NCI-H524 (cell line): ENCODE data around the gene WWC2.
"Not testable (repeated sequence)": the region's sequence is repeated elsewhere in the genome, so short reads cannot be mapped to it uniquely, and the experiment has no call there.

Source experiments
- DNase-seq, 2 experiments: peaks; one replicate each; lab custom pipeline; 2025; lab: John Stamatoyannopoulos, UW

WWC2 gene

DNA sequence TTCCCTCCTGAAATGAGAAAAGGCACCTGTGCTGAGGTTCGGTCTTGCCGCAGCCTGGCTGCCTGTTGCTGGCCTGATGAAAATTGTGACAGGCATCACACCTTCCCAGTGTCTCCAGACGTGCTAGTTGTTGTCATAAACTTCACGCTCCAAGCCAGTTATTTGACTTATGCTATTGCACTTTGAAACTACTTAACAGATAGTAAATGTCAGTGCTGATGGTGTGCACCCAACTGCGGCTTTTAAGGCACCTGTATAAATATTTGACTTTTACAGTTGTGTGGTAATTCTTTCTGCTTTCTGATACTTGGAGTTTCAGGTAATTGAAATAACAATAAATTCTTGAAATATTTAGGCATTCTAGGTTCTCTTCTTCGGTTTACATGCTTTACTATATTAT is 1.8 kb downstream of the WWC2 start:
- no peak for DNase-seq

DNA sequence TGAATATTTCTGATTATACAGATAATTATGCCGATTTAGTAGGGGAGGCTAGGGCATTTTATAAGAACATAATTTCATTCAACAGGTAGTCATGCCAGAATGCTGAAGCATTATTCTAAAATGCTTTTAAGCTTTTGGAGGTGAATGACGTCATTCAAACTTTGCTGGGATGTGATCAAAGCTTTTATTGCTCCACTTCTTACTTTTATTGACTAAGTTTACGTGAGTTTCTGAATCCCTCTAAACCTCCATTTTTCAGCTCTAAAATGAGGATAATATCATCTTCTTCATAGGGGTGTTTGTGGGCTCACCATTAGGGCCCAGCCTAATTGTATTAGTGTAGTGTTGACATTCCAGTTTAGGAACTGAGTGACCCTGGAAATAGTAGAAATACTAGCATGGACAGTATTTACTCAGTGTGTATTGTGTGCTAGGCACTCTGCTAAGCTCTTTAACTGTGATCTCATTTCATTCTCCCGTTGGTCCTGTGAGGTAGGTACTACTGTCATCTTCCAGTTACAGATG is 3.0 kb downstream of the WWC2 start:
- no peak for DNase-seq

DNA sequence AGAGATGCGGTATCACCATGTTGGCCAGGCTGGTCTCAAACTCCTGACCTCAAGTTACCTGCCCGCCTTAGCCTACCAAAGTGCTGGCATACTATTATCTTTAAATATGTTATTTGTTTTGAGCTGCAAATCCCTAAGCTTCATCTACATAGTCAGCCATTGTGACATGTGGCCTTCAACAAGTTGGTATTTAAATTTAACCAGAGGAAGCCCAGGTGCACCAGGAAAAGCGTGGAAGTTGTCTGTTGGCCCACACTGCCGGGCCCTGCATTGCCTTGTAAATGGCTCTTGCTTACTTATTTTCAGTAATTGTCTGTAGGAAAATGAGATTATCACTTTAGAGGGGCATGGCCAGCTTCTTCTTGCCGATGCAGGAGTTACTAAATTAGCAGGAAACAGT is 6.0 kb downstream of the WWC2 start:
- DNase-seq: no peak

DNA sequence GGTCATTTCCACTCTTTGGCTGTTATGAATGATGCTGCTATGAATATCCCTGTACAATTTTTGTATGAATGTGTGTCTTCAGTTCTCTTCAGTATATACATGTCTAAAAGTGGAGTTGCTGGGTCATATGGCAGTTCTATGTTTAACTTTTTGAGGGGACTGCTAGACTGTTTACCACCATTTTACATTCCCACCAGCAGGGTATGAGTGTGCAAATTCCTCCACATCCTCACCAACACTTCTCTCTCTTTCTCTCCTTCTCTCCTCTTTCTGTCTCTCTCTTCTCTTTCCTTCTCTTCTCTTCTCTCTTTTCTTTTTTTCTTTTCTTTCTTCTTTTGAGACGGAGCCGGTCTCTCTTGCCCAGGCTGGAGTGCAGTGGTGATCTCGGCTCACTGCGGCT is 7.8 kb downstream of the WWC2 start:
- no peak for DNase-seq

DNA sequence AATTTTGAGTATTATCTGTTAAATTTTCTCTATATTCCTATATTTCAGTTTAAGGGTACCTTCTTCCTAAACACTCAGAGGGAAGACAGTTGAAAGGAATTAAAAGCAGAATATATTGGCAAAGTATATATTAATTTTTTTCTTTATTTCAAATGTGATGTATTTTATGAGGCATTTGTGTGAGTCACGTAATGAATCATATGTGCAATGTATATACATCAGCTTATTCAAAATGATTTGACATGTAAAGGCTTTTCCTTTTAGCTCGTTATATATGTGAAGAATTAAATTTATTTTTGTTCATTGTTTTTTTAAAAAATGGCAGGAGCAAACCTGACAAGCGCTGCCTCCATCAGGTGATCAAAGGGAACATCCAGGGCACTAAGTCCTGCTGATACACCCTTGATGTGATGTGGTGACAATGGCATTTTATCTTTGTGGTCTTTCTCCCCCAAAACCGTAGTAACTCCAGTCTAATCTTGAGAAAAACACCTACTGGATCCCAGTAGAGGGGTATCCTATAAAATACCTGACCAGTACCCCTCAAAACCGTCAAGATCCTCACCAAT is 8.9 kb downstream of the WWC2 start:
- DNase-seq: no peak

DNA sequence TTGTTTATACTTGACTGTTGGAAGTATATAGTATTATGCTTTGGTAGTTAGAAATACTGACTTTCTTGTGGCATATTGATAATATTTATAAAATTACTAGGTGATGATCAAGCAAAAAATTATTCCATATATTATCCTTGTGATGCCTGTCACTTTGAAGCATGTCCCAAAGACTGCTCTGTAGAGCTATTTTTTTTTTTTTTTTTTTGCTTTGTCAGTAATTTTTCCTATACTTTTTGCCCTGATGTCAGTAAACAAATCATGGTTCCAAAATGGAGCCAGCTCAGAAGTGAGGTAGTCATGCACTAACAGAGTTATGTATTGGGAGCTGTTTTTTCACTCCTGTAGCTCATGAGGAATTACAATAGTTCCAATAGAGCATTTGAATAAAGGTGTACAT is 11.2 kb downstream of the WWC2 start:
- no peak for DNase-seq

DNA sequence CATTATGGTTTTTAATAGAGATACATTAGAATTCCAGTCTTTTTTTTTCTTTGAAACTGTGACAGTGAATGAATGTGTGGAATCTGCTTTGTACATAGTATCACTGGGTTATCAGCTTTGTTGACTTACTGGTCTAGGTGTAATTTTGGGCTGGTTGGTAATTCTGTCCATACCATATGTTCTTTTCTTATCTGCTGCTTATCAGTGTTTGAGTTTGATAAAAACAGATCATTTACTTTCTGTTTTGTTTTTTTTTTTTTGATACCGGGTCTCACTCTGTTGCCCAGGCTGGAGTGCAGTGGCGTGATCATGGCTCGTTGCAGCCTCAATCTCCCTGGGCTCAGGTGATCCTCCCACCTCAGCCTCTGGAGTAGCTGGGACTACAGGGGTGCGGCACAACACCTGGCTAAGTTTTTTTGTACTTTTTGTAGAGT is 12.4 kb downstream of the WWC2 start:
- DNase-seq: no peak

DNA sequence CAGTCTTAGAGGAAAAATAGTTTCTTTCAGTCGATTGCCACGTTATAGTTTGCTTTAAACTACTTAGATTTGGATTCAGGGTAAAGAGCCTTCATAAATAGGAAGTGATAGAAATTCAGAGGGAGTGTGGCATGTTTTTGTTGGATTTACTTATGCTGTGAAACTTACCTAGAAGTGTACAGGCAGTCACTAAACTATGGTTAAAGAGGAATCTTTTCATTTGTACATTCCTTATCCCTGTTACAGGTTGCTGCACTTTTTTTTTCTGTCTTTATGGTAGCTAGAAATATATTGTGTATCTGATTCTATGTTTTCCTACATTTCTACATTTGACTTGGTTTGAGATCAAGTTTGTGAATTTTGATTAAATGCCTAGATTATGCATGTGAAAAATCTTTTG is 19.1 kb downstream of the WWC2 start:
- no peak for DNase-seq

DNA sequence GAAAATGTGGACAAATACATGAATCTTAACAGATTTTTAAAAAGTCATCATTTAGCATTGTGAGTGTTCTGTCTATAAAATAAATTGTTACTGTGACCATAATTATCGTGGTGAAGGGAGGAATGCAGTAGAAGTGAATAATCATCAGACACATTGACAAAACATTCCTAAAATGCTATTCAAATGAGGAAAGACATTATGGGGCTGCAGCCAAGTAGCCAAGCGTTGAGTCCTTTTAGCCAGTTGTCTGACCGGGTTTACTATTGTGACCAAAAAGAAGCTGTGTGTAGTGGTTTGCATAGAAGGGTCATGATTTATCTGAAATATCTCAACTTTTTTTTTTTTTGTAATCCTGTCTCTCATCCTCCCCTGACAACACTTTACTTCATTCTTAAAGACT is 19.5 kb downstream of the WWC2 start:
- DNase-seq: no peak

DNA sequence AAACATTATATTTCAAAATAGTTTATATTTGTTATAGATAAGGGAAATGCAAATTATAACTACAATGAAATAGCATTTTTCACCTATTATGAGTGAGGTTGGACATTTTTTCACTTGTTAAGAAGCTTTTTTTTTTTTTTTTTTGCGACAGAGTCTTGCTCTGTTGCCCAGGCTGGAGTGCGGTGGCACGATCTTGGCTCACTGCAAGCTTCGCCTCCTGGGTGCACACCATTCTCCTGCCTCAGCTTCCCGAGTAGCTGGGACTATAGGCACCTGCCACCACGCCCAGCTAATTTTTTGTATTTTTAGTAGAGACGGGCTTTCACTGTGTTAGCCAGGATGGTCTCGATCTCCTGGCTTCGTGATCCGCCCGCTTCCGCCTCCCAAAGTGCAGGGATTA is 22.6 kb downstream of the WWC2 start:
- not testable (repeated sequence) for DNase-seq

DNA sequence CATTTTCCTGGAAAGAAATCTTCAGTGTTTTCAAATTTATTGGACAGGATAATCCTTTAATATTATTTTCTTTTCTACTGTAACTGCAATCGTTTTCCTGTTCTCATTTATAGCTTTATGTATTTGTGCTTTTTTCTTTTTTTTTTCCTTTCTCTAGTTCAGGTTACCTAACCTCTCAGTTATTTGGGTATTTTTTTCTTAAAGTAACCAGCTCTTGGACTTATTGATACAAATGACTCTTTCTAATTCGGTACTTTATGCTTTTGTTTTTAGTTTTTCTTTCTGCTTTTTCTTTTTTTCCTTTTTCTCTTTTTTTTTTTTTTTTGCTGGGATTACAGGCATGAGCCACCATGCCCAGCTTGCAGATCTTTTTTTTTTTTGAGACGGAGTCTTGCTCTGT is 25.2 kb downstream of the WWC2 start:
- DNase-seq: no peak

DNA sequence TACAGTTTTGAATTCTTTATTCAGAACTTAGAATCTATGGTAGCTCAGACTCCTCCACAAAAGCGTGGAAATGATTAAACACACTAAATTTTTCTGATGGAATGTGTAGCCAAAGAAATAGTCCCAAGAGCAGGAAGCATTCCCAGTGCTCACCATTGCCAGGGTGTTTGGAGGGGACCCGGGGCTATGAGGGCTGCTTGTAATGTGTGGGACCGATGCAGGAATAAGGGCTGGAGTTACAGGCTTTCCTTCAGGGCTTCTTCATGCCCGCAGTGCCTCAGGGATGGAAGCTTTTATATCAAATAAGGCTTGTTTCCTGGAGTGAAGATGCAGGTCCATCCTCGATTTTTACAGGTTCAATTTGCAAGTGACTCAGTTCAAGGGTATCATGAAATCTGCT is 25.8 kb downstream of the WWC2 start:
- DNase-seq: no peak

DNA sequence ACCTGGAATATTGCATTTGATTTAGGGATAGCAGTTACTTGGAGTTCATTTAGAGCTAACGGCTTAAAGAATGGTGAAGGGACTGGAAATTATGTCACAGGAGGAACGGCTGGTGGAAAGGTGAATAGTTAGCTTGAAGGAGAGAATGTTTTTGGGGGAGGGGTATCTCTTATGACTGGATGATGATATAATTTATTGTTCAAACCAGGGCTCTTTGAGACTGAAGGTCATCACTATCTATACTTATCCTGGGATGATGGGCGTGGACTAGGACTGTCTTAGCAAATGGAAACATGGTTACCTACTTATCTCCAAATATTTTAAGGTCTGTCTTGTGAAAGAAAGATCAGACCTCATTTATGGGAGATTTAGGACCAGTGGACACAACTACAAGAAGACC is 30.1 kb downstream of the WWC2 start:
- no peak for DNase-seq

DNA sequence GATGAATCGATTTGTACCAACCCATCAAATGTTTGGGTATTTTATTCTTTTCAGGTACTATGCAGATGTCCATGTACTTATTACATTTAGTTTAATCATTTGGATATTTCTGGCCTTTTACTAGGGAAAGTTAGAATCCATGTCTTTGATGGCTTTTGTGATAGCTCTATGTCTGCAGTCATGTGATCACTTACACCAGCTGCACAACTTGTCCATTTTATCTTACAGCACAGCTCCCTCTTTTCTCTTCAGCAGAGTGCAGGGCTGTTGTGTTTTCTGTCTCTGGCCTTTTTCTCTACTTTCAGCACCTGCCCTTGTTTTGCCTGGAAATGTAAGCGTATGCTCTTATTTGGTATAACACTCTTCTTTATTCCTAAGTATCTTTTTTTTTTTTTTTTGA is 30.6 kb downstream of the WWC2 start:
- no peak for DNase-seq

DNA sequence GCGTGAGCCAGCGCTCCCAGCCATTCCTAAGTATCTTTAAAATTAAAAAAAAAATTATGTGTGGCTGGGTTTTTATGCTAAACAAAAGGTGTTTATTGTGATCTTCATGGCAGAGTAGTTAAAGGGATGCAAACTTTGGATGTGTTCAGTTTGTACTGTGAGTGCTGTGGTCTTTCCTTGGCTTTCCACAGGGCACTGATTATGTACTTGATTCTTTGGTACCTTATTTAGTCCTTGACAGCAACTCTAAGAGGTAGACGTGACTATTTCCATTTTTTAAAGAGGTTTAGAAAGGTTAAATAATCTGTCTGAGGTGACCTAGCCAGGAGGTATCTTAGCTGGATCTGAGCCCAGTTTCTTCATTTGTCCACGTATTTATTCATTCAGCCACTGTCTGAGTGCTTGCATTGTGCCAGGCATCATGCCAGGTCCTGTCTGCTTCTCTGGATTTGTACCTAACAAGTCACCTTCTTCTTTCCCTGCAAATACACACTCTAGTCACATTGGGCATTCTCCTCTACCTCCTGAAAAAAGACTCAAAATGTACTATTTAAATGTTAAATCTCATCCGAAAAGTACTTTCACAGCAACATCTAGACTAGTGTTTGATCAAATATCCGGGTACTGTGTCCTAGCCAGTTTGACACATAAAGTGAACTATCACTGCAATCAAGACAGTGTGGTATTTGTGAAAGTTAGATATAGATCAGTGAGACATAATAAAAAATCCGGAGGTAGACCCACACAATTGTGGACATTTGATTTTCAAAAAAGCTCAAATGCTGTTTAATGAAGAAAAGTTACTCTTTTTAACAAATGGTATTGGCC is 31.5 kb downstream of the WWC2 start:
- no peak for DNase-seq

DNA sequence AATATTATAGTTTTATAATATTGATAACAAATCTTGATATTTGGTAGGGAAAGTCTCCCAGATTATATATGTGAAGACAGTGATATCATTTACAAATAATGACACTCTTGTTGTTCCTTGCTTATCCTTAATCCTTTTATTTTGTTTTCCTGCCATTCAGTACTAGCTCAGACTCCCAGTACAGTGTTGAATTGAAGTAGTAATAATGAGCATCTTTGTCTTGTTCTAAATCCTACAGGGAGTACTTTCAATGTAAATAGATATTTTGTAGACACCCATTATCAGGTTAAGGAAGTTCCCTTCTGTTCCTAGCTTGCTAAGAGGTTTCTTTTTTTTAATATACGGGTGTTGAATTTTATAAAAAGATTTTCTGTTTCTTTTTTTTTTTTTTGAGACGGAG is 33.0 kb downstream of the WWC2 start:
- no peak for DNase-seq

DNA sequence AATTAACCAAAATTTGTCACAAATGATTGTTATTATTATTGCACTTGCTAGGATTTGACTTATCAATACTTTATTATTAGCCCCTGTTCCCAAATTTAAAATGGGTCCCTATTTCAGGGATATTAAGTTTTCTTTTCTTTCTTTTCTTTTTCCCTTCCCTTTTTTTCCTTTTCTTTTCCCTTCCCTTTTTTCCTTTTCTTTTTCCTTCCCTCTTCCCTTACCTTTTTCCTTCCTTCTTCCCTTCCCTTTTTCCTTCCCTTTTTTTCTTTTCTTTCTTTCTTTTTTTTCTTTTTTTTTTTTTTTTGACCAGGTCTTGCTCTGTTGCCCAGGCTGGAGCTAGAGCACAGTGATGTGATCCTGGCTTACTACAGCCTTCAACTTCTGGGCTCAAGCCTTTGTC is 33.8 kb downstream of the WWC2 start:
- DNase-seq: no peak

DNA sequence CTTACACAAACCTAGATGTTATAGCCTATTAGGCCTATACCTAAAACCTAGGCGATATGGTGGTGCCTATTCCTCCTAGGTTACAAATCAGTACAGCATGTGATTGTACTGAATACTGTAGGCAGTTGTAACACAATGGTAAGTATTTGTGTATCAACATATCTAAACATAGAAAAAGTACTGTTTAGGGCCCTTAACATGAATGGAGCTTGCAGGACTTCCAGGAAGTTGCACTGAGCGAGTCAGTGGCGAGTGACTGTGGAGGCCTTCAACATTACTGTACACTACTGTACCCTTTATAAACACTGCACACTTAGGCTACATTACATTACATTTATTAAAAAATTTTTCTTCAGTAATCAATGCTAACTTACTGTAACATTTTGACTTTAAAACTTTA is 37.8 kb downstream of the WWC2 start:
- no peak for DNase-seq

DNA sequence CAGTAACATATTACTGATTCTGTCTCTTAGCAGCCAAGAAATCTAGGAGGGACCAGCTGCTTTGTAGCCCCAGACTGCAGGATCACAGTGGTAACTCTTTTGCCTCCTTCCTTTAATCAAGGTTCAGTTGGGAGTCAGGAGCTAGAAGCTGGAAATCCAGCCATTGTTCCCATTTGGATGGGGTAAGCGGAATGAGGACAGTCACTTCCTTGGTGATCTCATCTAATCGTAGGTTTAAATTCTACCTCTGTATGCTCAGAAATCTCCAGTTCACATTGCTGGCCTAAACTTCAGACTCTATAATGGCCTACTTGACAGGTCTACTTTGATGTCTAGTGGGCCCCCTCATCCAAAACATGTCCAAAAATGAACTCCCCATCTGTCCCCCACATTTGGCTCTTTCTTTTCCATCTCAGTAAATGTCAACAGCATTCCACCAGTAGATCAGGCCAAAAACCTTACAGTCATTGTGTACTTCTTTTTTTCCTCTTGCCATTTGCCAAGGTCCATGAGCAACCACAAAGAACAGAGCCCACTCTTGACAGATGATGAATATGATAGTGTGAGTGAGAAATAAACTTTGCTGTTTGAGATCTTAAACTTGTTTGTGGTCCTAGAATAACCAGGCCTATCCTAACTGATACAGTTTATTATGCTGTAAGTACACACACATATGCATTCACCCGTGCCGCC is 40.1 kb downstream of the WWC2 start:
- DNase-seq: no peak

DNA sequence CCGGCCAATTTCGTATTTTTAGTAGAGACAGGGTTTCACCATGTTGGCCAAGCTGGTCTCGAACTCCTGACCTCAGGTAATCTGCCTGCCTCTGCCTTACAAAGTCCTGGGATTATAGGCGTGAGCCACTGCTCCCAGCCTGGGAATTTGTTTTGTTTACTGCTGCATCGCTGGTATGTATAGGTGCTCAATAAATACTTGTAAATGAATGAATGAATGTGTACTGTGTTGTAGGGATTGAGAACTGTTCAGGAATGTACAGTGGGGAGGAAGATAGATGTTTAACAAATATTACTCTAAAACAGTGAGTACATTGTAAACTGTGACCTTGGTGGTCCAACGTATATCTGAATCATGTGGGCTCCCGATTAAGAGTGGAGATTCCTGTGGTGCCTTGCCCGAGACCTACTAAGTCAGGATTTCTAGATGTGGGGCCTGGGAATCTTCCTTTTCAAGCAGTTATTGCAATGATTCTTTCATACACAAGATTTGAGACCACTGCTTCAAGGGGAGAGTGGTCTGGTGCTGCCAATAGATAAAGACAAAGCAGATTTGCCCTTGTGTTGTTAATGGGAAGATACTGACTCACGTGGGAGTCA is 41.0 kb downstream of the WWC2 start:
- no peak for DNase-seq

DNA sequence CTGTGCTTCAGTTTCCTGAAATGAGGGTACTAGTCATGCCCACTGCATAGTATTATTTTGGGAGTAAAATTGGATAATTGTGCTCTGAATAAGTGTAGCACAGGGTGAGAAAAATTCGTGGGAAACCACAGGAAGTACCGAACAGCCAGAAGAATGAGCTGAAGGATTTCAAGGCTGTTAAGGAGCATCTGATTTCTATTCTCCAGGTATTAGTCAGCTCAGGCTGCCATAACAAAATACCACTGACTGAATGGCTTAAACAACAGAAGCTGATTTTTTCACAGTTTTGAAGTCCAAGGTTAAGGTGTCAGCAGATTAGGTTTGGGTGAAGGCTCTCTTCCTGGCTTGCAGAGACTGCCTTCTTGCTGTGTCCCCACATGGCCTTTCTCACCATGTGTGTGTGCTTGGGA is 41.9 kb downstream of the WWC2 start:
- DNase-seq: no peak

DNA sequence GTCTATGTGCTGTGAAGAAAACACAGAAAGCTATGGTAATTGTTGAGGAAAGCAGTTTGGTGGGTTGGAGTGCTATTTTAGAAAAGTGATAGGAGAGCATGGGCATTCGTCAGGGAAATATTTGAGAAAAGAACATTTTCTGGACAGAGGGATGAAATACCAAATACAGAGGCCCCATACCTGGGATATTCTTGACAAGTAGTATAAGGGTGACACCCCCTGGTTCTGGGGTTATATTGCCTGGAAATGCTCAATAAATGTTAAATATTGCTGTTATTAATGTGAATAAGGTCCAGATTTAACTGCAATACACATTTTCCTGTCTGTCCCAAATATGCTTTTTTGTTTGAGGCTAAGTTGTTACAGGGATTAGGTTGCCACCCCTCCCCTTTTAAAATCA is 42.9 kb downstream of the WWC2 start:
- no peak for DNase-seq
